ENCODE results near the gene CFHR1.

CFHR1 gene

DNA sequence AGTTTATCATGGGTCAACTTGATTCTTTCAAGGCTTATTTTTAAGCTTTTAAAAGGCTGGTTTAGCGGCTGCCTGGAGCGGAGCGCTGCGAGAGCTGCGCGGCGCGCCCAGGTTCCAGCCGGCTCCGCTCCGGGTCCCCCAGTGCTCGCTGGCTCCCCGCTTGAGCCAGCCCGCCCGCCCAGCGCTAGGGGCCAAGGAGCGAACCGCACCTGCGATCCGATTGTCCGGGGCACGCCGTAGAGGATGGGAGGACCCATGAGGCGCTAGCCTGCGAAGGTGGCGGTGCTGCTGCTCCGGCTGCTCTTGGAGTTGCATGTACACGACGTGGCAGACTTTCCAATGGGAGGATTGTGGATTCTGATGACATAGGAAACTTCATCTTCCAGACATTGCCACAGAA is 58.4 kb downstream of the CFHR1 start:
- peak; percentile 11 for DNase-seq

All from fibroblast of skin of back (primary cell).